ENCODE results near the gene SPTSSB. TPM values are rescaled to one million over a fixed set of nuclear protein-coding genes. Genes with fewer than 3 reads are reported as not detected.

Gene SPTSSB
- total RNA-seq, 2 donors from 2014 or later: 0.64 to 2.3 TPM

DNA sequence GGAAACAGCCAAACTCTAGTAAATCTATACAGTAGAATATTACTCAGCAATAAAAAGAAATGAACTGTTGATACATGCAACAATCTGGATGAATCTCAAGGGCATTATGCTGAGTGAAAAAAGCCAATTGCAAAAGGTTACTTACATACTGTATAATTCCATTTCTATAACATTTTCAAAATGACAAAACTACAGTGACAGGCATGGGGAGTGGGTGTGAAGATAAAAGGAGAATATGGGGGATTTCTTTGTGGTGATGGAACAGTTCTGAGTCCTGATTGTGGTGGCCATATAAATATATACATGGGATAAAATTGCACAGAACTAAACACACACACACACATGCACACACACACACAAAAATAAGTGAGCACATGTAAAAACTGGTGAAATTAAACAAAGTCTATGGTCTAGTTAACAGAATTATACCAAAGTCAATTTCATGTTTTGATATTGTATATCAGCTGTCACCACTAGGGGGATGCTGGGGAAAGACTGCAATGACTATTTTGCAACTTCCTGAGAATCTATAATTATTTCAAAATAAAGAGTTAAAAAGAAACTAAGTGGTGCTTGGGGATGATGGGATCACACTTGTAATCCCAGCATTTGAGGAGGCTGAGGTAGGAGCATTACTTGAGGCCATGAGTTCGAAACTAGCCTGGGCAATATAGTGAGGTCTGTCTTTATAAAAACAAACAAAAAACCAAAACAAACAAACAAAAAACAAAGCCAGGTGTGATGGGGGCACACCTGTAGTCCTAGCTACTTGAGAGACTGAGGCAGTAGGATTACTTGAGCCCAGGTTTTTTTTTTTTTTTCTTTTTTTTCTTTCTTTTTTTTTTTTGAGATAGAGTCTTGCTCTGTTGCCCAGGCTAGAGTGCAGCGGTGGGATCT lies 66.0 kb downstream of the SPTSSB start:
- DNase-seq: no peak
- Histone ChIP-seq H3K27me3 (ENCODE audit: control insufficient read depth, insufficient read depth, low read length, poor library complexity, severe bottlenecking) (no peaks in the 10 kb centered on the region), H3K9ac (ENCODE audit: extremely low read depth, low read length, poor library complexity, severe bottlenecking) (no peak overlapping the region), H3K9me3 (ENCODE audit: control insufficient read depth, low read length) (peaks cover 14% of the 10 kb centered on the region), H3K36me3 (ENCODE audit: control insufficient read depth, insufficient read depth, low read length) (no peaks in the 10 kb centered on the region), H3K4me3 (ENCODE audit: low read length) (no peak overlapping the region), H3K4me1 (ENCODE audit: control insufficient read depth, insufficient read depth, low read length) (no peaks in the 10 kb centered on the region), H3K27ac (ENCODE audit: low read depth, low read length) (no peak overlapping the region)
- H3K4me3 Mint-ChIP-seq: no peak overlapping the region
- TF ChIP-seq, protein P1, sequence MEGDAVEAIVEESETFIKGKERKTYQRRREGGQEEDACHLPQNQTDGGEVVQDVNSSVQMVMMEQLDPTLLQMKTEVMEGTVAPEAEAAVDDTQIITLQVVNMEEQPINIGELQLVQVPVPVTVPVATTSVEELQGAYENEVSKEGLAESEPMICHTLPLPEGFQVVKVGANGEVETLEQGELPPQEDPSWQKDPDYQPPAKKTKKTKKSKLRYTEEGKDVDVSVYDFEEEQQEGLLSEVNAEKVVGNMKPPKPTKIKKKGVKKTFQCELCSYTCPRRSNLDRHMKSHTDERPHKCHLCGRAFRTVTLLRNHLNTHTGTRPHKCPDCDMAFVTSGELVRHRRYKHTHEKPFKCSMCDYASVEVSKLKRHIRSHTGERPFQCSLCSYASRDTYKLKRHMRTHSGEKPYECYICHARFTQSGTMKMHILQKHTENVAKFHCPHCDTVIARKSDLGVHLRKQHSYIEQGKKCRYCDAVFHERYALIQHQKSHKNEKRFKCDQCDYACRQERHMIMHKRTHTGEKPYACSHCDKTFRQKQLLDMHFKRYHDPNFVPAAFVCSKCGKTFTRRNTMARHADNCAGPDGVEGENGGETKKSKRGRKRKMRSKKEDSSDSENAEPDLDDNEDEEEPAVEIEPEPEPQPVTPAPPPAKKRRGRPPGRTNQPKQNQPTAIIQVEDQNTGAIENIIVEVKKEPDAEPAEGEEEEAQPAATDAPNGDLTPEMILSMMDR (conservative IDR thresholded peaks at IDR 0.05): peak; percentile 83
- no peaks in the 10 kb centered on the region for H3K36me3 Mint-ChIP-seq (ENCODE audit: low read depth)
- peaks cover 9% of the 10 kb centered on the region for H3K9me3 Mint-ChIP-seq
- no peaks in the 10 kb centered on the region for H3K4me1 Mint-ChIP-seq
- H3K27me3 Mint-ChIP-seq (ENCODE audit: insufficient read depth): no peaks in the 10 kb centered on the region
- 82 to 100% methylated on average over 1 to 2 of the region's 2 CpGs for WGBS, 2 experiments (ENCODE audit: insufficient coverage in 1 of 2, insufficient read length in 1 of 2)
- H3K27ac Mint-ChIP-seq: no peak overlapping the region

DNA sequence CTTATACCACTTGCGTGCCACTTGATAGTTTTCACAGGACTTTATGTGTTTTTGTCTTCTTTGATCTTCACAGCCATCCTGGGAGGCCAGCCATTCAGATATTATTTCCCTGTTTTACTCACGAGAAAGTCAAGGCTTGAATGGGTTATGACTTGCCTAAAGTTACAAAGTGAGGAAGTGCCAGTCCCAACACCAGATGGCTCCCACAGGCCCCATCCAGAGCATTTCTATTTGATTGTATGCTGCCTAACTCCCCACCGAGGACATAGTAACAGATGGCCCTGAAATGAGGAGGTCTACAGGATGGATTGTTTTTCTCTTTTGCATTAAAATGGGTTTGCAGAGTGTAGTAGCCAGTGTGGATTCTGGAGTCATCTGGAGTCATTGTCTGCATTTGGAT lies 74.5 kb downstream of the SPTSSB start:
- no peak for DNase-seq
- Mint-ChIP-seq H3K27me3 (ENCODE audit: insufficient read depth) (no peaks in the 10 kb centered on the region), H3K4me1 (no peaks in the 10 kb centered on the region), H3K27ac (no peak overlapping the region), H3K36me3 (ENCODE audit: low read depth) (peaks cover 8% of the 10 kb centered on the region), H3K9me3 (peaks cover 24% of the 10 kb centered on the region), H3K4me3 (no peak overlapping the region)
- H3K9me3 ChIP-seq (ENCODE audit: control insufficient read depth, low read length): peaks cover 12% of the 10 kb centered on the region
- TF ChIP-seq, protein P1 (conservative IDR thresholded peaks at IDR 0.05): no peak
- no peaks in the 10 kb centered on the region for H3K27me3 ChIP-seq (ENCODE audit: control insufficient read depth, insufficient read depth, low read length, poor library complexity, severe bottlenecking)
- H3K4me1 ChIP-seq (ENCODE audit: control insufficient read depth, insufficient read depth, low read length): no peaks in the 10 kb centered on the region
- H3K4me3 ChIP-seq (ENCODE audit: low read length): no peak overlapping the region
- no peak overlapping the region for H3K27ac ChIP-seq (ENCODE audit: low read depth, low read length)
- no peaks in the 10 kb centered on the region for H3K36me3 ChIP-seq (ENCODE audit: control insufficient read depth, insufficient read depth, low read length)
- whole genome bisulfite sequencing, 2 experiments (ENCODE audit: insufficient coverage in 1 of 2, insufficient read length in 1 of 2): 92 to 100% methylated on average over 3 of the region's 3 CpGs
- H3K9ac ChIP-seq (ENCODE audit: extremely low read depth, low read length, poor library complexity, severe bottlenecking): no peak overlapping the region

DNA sequence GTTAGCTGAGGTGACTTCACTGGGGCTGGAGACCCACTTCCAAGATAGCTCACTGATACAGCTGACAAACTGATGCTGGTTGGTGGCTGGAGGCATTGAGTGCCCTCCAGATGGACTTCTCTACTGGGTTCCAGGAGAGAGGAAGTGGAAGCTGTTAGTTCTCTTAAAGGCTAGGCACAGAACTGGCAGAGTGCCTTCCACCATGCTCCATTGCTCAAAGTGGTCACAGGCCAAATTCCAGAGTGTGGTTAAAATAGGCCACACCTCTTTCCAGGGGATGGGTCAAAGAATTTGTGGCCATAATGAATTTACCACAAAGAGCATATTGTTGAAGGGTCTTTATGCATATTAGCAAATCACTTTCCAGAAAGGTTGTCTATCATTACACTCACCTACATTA lies 76.0 kb downstream of the SPTSSB start:
- Mint-ChIP-seq H3K27me3 (ENCODE audit: insufficient read depth) (no peaks in the 10 kb centered on the region), H3K9me3 (peaks cover 24% of the 10 kb centered on the region), H3K4me1 (no peaks in the 10 kb centered on the region), H3K36me3 (ENCODE audit: low read depth) (peaks cover 8% of the 10 kb centered on the region), H3K27ac (no peak overlapping the region), H3K4me3 (no peak overlapping the region)
- Histone ChIP-seq H3K9ac (ENCODE audit: extremely low read depth, low read length, poor library complexity, severe bottlenecking) (no peak overlapping the region), H3K27ac (ENCODE audit: low read depth, low read length) (no peak overlapping the region), H3K36me3 (ENCODE audit: control insufficient read depth, insufficient read depth, low read length) (no peaks in the 10 kb centered on the region), H3K4me1 (ENCODE audit: control insufficient read depth, insufficient read depth, low read length) (no peaks in the 10 kb centered on the region), H3K9me3 (ENCODE audit: control insufficient read depth, low read length) (peaks cover 12% of the 10 kb centered on the region), H3K4me3 (ENCODE audit: low read length) (no peak overlapping the region), H3K27me3 (ENCODE audit: control insufficient read depth, insufficient read depth, low read length, poor library complexity, severe bottlenecking) (no peaks in the 10 kb centered on the region)
- DNase-seq: no peak
- TF ChIP-seq, protein P1 (conservative IDR thresholded peaks at IDR 0.05): no peak

Other genes starting within 250 kb of the SPTSSB start
- 10 to 100 TPM; 47.1 to 48.3 TPM for gene NMD3, start 150.2 kb downstream of the SPTSSB start, total RNA-seq
- not detected for gene OTOL1, start 125.3 kb upstream of the SPTSSB start, total RNA-seq